HG02943 (cell line): ENCODE measurements around the gene AAMP.

Experiments
- ATAC-seq: cut with Tn5 transposase; IDR thresholded peaks from one replicate; pipeline ENCODE4 v1.9.1; 2021; ENCODE audit warnings: mild to moderate bottlenecking, low read depth, moderate library complexity; ENCODE audit not compliant: unreplicated experiment

AAMP gene

GRCh38 chr2:218229851-218230250 is 40.1 kb downstream of the AAMP start:
- ATAC-seq: no peak

GRCh38 chr2:218229239-218229638 is 40.7 kb downstream of the AAMP start:
- ATAC-seq: peak; percentile 82

GRCh38 chr2:218228366-218229090 is 41.4 kb downstream of the AAMP start:
- ATAC-seq: no peak

- ATAC-seq: no peak
Observed at GRCh38 chr2:218226903-218227302, 43.0 kb downstream of the AAMP start.

- no peak for ATAC-seq
Observed at GRCh38 chr2:218224186-218224585, 45.8 kb downstream of the AAMP start.

- ATAC-seq: no peak
Observed at GRCh38 chr2:218223046-218223445, 46.9 kb downstream of the AAMP start.

GRCh38 chr2:218221000-218221399 is 48.9 kb downstream of the AAMP start:
- ATAC-seq: no peak

GRCh38 chr2:218219934-218220333 is 50.0 kb downstream of the AAMP start:
- no peak for ATAC-seq

GRCh38 chr2:218218268-218219185 is 51.4 kb downstream of the AAMP start:
- no peak for ATAC-seq

- ATAC-seq: peak; percentile 36
Observed at GRCh38 chr2:218217360-218218267, 52.3 kb downstream of the AAMP start.

GRCh38 chr2:218216674-218217359 is 53.1 kb downstream of the AAMP start, which contains the start of gene ARPC2:
Gene ARPC2 (plus strand): TSS chr2:218217189. CDS start chr2:218217471, 282 bp downstream.
- peak; percentile 67 for ATAC-seq

GRCh38 chr2:218216336-218216673 is 53.6 kb downstream of the AAMP start:
- ATAC-seq: no peak
